ENCODE results near the gene RNF2.
"Not testable (repeated sequence)": the region's sequence is repeated elsewhere in the genome, so short reads cannot be mapped to it uniquely, and the experiment has no call there.

The RNF2 gene

DNA sequence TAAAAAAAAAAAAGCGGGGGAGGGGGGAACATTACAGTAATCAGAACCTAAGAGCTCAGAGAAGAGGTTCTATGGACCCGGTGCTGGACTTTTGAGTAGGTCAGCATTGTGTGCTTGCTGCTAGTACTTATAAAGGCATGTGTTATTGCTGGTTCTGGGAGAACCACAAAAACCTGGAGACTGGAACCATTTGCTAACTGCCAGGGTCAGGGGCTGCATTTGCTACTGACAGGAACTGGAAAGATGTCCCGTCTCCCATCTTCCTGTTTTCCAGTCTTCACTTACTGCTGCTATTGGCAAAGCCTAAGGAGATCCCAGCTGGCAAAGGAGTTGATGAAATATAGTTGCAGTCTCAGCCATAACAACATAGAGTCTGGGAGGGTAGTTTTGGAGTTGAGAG lies 4.3 kb downstream of the RNF2 start:
- DNase-seq (ENCODE audit: low read depth in 2 of 3, low spot score in 2 of 3), result no peak

DNA sequence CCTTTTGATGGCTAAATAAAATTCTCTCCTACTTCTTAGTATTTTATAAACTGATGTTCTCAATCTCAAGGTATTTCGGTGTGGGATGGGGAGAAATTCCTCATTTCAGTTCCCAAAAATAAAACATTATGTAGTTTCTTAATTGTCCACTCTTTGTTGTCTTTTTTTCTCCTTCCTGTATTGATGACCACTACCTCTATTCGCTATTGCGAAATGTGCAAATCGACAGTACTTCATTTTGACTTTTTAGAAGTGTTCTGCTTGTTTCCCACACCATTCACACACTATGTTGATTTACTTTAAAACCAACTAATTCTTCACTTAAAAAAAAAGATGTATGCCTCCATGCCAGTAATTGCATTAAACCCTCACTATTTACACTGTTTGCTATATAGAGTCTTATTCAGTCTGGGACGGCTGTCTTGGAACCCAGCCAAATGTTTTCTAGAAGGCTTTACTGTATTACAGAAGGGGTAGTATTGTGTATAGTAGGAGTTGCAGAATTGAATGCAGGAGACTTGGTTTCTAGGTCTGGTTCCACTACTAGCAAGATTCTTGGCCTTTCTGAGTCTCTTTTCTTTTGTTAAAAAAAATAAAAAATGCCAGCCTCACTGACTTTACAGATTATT lies 5.6 kb downstream of the RNF2 start:
- DNase-seq (ENCODE audit: low read depth in 2 of 3, low spot score in 2 of 3), result no peak

DNA sequence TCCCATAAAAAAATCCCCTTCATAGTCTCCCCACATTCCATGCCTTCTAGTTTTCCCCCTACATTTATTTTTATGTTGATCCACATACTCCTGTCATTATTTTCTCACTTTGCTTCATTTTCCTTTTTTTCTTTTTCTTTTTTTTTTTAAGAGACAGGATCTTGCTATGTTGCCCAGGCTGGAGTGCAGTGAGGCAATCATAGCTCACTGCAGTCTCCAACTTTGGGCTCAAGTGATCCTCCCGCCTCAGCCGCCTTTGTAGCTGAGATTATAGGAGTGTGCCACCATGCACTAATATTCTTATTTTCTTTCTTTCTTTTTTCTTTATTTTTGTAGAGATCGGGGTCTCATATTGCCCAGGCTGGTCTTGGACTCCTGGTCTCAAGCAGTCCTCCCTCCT lies 7.8 kb downstream of the RNF2 start:
- no peak for DNase-seq (ENCODE audit: low read depth in 2 of 3, low spot score in 2 of 3)

DNA sequence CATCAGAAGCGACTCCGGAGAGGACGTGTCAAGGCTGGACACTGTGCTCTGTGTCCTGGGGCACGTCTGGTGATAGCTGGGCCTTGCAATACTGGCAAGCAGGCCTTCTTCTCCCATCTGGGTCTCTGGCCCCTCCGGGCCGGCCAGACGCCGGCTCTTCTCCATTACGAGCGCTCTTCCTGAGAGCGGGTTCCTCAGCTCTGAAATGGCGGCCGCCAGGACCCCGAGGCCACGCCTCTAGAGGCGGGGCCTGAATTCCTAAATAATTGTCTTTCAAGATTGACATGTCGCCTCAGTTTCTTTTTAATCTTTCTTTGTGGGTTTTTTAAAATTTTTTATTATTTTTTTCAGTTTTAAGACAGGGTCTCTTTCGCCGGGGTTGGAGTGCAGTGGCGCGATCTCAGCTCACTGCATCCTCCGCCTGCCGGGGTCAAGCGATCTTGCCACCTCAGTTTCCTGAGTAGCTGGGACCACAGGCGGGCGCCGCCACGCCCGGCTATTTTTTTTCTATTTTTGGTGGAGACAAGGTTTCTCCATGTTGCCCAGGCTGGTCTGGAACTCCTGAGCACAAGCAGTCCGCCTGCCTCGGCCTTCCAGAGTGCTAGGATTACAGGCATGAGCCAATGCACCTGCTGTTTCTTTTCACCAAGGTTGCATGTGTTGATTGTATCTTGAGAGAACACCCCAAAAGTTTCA lies 9.2 kb downstream of the RNF2 start:
- DNase-seq (ENCODE audit: low read depth in 2 of 3, low spot score in 2 of 3), result no peak

DNA sequence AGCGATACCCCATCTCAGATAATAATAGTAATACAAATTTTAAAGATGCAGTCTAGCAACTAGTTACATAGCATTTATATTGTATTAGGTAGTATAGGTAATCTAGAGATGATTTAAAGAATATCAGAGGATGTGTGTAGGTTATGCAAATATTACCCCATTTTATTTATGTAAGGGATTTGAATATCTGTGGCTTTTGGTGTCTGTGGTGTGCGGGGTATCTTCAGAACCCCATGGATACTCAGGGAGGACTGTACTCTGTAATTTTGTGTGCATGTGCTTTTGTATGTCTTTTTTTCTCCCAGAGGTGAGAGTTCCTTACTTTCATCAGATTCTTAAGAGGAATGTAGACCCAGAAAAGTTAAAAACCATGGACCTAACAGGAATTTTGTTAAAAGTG lies 12.8 kb downstream of the RNF2 start:
- no peak for DNase-seq (ENCODE audit: low read depth in 2 of 3, low spot score in 2 of 3)

DNA sequence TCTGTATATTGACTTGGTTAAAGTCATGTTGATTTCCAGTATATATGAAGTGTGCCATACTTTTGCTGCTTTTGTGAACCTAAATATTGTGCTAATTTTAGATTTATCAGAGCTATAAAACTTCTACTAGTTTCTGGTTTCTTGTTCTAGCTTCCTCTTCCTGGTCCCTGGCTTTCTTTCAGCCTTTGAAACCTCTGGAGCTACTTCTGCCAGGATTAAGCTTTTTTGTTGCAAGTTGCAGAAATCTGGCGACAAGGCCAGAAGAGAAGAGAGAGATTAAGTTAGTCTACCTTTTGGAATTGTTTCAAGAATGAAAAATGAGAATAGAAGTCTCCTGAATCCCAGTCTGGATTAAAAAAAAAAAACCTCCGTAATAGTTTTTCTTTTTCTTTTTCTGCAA lies 13.5 kb downstream of the RNF2 start:
- no peak for DNase-seq (ENCODE audit: low read depth in 2 of 3, low spot score in 2 of 3)

DNA sequence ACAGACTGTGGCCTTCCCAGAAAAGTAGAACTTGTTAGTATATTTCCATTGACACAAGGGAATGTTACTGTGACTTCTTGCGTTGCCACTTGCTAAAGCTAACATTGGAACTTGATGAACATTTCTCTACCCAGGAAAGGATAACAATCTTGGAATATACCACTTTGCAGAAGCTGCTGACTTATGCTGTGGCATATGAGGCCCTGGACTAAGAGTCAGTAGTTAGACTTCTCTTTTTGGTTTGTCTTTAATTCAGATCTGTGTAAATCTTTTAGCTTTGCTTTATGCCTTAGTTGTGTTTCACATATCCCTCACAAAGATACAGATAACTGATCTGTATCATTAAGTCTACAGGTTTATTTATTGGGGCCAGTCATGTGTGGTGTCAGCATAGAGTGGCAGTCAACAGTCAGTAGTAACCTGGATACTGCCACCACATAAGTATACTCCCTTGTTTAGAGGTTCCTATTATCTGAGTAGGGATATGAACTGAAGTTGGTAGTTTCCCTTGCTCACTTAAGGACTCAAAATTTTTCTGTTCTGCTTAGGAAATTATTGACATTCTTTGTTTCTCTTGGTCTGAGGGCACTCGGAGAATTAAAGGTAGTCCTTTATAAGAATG lies 14.7 kb downstream of the RNF2 start:
- DNase-seq (ENCODE audit: low read depth in 2 of 3, low spot score in 2 of 3), result no peak

DNA sequence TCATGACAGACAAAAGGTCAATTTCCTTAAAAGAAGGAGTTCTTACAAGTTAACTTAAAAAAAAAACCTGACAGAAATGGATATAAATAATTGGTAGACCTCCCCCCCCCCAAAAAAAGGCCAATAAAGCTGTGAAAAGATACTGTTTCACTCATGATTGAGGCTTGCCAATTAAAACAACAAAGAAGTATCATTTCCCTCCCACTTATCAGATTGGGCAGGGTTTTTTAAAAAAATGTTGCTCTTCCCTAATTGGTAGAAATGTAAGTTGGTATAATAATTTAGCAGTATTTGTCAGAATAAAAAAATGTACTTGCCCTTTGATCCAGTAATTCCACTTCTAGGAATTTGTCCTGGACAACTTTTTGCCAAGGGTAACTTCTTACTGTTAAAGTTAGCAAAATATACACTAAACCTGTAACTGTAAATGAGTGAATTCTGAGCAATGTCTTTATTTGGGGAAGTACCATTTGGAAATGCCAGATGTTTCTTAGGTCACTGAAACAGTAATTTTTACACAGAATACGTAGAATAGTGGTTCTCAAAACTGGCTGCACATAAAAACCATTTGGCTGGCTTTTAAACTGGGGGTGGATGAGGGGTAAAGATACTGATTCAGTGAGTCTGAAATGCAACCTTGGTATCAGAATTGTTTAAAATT lies 17.5 kb downstream of the RNF2 start:
- DNase-seq (ENCODE audit: low read depth in 2 of 3, low spot score in 2 of 3), result no peak

DNA sequence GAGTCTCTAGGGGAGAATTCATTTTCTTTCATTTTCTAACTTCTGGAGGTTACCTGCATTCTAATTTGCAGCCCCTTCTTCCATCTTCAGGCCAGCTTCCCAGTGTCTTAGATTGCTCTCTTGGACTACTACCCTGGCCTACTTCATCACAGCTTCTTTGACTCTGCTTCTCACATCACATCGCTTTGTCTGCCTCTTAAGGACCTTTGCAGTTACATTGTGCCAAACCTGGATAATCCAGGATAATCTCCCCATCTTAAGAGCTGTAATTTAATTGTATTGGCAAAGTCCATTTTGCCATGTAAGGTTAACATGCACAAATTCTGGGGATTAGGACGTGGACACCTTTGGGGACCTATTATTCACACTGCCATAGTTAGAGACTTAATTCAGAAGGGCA lies 18.4 kb downstream of the RNF2 start:
- DNase-seq (ENCODE audit: low read depth in 2 of 3, low spot score in 2 of 3), result no peak

DNA sequence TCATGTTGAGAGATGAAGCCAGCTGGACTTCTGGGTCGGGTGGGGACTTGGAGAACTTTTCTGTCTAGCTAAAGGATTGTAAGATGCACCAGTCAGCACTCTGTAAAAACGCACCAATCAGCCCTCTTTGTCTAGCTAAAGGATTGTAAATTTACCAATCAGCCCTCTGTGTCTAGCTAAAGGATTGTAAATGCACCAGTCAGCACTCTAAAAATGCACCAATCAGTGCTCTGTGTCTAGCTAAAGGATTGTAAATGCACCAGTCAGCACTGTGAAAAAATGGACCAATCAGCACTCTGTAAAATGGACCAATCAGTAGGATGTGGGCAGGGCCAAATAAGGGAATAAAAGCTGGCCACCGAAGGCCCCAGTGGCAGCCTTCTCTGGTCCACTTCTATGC lies 19.6 kb downstream of the RNF2 start:
- not testable (repeated sequence) for DNase-seq (ENCODE audit: low read depth in 2 of 3, low spot score in 2 of 3)

DNA sequence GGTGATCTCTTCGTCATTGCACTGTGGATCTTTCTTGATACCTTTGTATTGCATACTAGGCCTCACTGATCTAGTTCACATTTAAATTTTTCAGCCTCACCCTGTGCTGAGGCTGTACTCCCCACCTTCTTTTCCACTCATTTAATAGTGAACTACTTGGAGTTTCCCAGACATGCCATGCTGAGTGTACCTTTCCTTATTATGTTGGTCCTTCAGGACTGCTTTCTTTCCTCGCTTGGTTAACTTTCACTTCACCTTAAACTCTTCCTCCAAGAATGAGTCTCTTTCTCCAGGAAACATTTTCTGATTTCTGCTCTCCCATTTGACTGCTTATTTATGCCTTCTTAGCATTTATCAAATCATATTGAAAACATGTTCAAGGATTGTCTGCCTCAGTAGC lies 20.8 kb downstream of the RNF2 start:
- no peak for DNase-seq (ENCODE audit: low read depth in 2 of 3, low spot score in 2 of 3)

DNA sequence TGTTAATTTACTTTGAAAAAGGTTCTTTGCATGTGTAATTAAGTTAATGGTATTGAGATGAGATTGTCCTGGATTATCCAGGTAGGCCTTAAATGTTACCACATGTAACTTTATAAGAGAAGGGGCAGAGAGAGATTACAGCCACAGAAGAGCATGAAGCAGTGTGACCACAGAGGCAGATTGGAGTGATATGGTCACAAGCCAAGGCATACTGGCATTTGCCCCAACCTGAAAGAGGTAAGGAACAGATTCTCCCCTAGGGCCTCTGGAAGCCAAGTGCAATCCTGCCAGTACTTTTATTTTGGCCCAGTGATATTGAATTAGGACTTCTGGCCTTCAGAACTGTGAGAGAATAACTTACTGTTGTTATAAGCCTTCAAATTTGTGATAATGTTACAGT lies 23.0 kb downstream of the RNF2 start:
- DNase-seq (ENCODE audit: low read depth in 2 of 3, low spot score in 2 of 3), result no peak

DNA sequence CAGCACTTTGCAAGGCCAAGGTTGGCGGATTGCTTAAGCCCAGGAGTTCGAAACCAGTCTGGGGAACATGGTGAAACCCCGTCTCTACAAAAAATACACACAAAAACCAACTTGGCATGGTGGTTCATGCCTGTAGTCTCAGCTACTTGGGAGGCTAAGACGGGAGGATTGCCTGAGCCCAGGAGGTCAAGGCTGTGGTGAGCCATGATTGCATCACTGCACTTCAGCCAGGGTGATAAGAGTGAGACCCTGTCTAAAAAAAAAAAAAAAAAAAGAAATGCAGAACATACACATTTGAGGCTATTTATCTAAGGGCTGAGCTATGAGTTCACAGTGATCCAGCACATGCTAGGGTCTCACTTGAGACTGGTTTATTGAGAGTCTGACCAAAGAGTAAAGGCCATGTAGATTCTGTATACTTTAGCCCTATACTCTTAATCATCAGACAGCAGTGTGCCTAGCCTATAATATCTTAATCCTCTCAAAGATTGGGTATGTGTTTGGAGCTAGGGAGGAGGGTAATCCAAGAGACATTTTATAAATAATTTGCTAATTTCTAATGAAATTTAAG lies 23.9 kb downstream of the RNF2 start:
- DNase-seq (ENCODE audit: low read depth in 2 of 3, low spot score in 2 of 3), result no peak

DNA sequence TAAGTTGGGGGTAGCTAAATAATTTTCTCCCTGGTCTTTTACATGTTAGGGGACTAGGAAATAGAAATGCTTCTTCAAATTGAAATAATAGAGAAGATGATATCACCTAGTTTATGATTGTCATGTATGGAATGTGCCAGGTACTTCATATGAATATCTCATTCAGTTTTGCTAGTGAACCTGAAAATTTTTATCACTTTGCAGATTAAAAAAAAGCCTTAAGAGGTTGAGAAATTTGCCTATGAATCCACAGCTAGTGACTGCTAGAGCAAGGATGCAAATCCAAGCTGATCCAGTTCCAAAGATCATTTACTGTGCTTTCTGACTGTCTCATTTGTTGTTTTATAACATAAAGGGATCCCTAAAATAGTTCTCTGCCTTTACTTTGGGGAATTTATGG lies 24.7 kb downstream of the RNF2 start:
- no peak for DNase-seq (ENCODE audit: low read depth in 2 of 3, low spot score in 2 of 3)

DNA sequence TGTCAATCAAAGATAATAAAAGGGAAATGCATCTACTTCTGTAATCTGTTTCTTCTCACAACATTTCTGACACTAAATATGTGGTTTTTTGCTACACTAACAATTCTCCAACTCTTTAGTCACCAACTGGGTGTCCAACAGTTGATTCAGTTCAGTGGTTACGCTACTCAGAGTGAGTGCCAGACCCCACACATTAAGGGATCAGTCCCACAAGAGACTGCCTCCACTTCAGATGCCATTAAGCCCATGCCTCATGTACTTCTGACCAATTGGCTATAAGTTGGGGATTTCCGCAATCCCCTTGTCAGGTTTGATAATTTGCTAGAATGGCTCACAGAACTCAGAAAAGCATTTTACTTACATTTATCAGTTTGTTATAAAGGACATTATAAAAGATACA lies 28.4 kb downstream of the RNF2 start:
- no peak for DNase-seq (ENCODE audit: low read depth in 2 of 3, low spot score in 2 of 3)

DNA sequence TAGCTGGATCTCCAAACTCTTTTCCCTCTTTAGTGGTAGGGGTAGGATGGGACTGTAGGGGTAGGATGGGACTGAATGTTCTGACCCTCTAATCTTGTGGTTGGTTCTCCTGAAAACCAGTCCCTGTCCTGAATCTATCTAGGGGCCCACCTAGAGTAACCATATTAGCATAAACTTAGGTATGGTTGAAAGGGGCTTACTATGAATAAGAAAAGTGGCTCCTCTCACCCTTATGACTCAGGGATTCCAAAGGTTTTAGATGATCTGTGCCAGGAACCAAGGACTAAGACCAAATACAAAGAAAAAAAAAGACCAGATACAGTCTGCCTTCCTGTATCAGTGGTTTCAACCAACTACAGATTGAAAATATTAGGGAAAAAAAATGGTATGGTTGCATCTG lies 28.9 kb downstream of the RNF2 start:
- no peak for DNase-seq (ENCODE audit: low read depth in 2 of 3, low spot score in 2 of 3)

DNA sequence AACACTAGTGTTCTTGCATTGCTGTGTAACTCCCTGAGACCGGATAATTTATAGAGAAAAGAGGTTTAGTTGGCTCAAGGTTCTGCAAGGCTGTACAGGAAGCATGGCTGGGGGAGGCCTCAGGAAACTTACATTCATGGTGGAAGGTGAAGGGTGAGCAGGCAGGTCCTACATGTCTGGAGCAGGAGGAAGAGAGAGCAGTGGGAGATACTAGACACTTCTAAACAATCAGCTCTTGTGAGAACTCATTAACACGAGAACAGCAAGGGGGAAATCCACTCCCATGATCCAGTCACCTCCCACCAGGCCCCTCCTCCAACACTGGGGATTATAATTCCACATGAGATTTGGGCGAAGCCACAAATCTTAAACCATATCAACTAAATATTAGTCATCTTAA lies 30.1 kb downstream of the RNF2 start:
- DNase-seq (ENCODE audit: low read depth in 2 of 3, low spot score in 2 of 3), result no peak

DNA sequence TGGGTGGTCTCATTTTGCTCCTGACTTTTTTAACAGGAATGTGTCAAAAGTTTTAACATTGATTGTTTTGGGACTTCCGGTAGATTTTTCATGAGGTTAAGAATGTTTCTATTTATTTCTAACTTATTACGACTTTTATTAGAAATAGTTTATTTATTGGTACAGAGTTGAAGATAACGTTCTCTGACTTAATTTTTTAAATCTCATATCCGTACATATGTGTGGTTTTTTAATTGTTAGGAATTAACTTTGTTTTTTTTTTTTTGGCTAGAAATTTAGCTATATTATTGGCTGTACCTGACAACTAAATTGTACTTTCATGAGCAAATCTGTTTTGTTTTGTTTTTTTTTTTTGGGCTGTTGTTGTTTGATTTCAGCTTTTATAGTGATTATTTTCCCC lies 32.0 kb downstream of the RNF2 start:
- DNase-seq (ENCODE audit: low read depth in 2 of 3, low spot score in 2 of 3), result no peak

DNA sequence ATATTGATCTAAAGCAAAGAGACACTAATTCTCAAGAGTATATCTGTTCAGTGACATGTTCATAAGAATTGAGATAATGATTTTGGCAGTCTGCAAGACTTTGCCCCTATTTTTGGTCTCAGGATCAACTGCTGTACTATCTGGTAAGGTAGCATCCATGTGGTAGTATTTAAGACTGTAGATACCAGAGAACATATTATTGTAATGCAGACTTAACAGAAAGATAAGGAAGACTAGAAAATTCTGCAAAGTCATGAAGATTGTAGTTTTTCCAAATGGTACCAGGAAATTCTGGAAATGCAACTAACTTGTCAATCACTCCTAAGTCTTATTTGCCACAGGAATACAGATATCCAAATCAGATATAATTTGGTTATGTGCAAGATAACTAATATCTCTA lies 35.1 kb downstream of the RNF2 start:
- DNase-seq (ENCODE audit: low read depth in 2 of 3, low spot score in 2 of 3), result no peak

DNA sequence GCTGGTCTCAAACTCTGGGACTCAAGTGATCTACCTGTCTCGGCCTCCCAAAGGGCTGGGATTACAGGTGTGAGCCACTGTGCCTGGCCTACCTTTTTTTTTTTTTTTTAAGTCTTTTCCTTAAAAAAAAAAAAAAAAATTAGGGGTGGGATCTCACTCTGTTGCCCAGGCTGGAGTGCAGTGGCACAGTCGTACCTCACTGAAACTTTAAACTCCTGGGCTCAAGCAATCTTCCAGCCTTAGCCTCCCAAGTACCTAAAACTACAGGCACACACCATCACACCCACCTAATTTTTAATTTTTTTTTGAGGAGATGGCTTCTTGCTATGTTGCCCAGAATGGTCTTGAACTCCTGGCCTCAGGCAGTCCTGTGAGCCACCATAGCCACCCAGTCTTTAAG lies 38.5 kb downstream of the RNF2 start:
- DNase-seq (ENCODE audit: low read depth in 2 of 3, low spot score in 2 of 3), result no peak

DNA sequence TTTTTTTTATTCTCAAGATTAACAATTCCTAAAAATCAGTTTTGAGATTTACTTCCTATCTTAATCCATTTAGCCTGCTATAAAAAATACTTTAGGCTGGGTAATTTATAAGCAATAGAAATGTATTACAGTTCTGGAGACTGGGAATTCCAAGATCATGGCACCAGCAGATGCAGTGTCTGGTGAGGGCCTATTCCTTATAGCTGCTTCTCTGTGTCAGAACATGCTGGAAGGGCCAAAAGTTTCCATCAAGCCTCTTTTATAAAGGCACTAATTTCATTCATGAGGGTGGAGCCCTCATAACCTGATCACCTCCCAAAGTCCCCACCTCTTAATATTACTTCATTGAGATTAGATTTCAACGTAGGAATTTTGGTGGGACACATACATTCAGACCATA lies 41.7 kb downstream of the RNF2 start:
- DNase-seq (ENCODE audit: low read depth in 2 of 3, low spot score in 2 of 3), result no peak

DNA sequence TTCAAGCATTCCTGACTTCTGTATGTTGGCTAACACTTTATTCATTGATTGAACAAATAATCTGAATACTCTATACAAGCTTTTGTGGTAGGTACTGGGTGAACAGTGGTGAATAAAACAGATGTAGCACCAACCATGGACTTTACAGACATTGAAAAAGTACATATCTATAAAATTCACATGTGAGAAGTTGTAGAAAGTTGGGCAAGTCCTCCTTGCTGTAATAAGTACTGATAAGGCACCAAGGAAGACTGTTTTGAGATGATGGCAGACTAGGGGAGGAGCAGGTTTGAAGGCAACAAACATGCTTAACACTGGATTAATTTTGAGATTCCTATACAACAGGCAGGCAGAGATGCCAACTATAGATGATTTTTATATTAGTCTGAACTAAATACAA lies 42.4 kb downstream of the RNF2 start:
- DNase-seq (ENCODE audit: low read depth in 2 of 3, low spot score in 2 of 3), result no peak

Data from activated CD8-positive, alpha-beta memory T cell treated with anti-CD3 and anti-CD28 coated beads for 48 hours (primary cell).